Hypothalamus (tissue), 51 donors: ENCODE data around the gene PRSS36.
"Not testable (repeated sequence)": the region's sequence is repeated elsewhere in the genome, so short reads cannot be mapped to it uniquely, and the experiment has no call there.

Experiments used
- DNase-seq, 51 donors: peaks; one replicate each; lab custom pipeline; 2025; lab: John Stamatoyannopoulos, UW

PRSS36 gene

GRCh38 chr16:31107465-31107867, 42.4 kb downstream of the PRSS36 start:
- DNase-seq, result peak in 1 of 51 donors; percentile 26

- DNase-seq, result no peak
Observed at GRCh38 chr16:31106509-31107464, 43.1 kb downstream of the PRSS36 start.

GRCh38 chr16:31105677-31106213, 44.1 kb downstream of the PRSS36 start:
- DNase-seq, result peak in 47 of 51 donors; percentile 16 to 84 (median 69)

- not testable (repeated sequence) for DNase-seq
Observed at GRCh38 chr16:31100876-31101641, 48.8 kb downstream of the PRSS36 start.

- DNase-seq, result no peak
Observed at GRCh38 chr16:31099860-31100638, 49.8 kb downstream of the PRSS36 start.

GRCh38 chr16:31094424-31095120, 55.3 kb downstream of the PRSS36 start, which contains the start of gene VKORC1:
VKORC1 (minus strand) TSS chr16:31094797; CDS start chr16:31094729, 68 bp downstream.
- peak; percentile 39 to 96 (median 87) for DNase-seq

- DNase-seq, result peak in 9 of 51 donors; percentile 23 to 45 (median 30)
Observed at GRCh38 chr16:31094088-31094423, 55.8 kb downstream of the PRSS36 start.

- peak in 37 of 51 donors; percentile 6 to 74 (median 44) for DNase-seq
Observed at GRCh38 chr16:31093132-31093703, 56.6 kb downstream of the PRSS36 start.

- DNase-seq, result peak in 1 of 51 donors; percentile 31
Observed at GRCh38 chr16:31092330-31092729, 57.5 kb downstream of the PRSS36 start.

- DNase-seq, result no peak
Observed at GRCh38 chr16:31090540-31090939, 59.3 kb downstream of the PRSS36 start.

- no peak for DNase-seq
Observed at GRCh38 chr16:31089199-31089598, 60.7 kb downstream of the PRSS36 start.
